HG03066 (cell line): Measurements from ENCODE around the gene ZNF324.

Source experiments
- ATAC-seq: cut with Tn5 transposase; IDR thresholded peaks from one replicate; pipeline ENCODE4 v1.9.1; 2021; ENCODE audit warnings: low read depth; ENCODE audit not compliant: unreplicated experiment

Gene ZNF324

GRCh38 chr19:58519355-58520256, 52.7 kb downstream of the ZNF324 start, which contains the start of gene ZBTB45:
ZBTB45 (minus strand) TSS chr19:58519810; CDS start chr19:58517673, 2,137 bp downstream.
- ATAC-seq, result peak; percentile 70

- ATAC-seq, result no peak
Observed at GRCh38 chr19:58520257-58520599, 53.3 kb downstream of the ZNF324 start.

GRCh38 chr19:58521651-58522050, 54.8 kb downstream of the ZNF324 start:
- ATAC-seq, result no peak

- ATAC-seq, result no peak
Observed at GRCh38 chr19:58522709-58523108, 55.8 kb downstream of the ZNF324 start.
